Measurements from ENCODE around the gene LAMTOR5. TPM values are rescaled to one million over a fixed set of nuclear protein-coding genes. Genes with fewer than 3 reads are reported as not detected.
A peak's percentile ranks its signal among the peaks of the same experiment; 100 is the strongest.

Gene LAMTOR5
- total and polyA plus RNA-seq, 10 donors, result 49.6 to 340 (median 90.1) TPM

DNA sequence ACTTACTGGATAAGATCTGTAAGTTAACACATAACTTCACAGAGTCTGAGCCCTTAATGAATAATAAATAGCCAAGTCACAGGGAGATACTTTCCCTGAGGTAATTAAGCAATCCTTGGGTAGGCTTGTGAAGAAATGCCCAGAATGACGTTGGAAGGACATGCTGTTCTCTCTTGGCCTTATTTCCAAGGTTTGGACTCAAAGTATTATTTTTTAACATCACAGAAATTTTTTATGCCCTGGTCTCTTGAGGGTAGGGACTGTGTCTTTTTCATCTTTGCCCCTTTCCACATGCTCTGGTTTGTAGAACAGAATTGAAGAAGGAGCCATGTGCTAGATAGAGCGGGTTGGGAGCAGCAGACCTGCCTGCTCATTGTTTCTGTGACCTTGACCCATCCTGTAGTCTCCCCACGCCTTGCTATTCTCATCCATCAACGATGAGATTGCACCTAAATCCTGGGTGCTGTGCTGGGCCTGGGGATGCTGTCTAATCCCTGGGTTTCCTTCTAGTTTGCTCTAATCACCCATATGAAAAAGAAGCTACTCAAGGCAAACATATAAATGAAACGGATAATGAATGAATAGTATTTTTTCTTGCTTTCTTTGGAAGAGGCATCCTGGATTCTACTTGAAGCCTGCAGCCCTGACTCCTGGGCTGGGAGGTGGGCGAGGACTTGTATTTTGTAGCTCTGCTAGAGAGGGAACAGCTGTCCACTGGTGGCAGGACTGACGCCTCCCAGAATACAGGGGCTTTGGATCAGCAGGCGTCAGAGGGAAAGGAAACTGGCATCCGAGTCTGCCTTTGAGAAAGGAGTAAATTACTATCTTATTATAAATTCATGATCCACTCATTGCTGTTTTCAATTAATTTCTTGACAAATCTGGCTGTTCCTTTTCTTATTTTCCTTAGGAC lies 17.5 kb upstream of the LAMTOR5 start:
- H3K36me3 ChIP-seq, result no peaks in the 10 kb centered on the region
- no peaks in the 10 kb centered on the region for H3K27me3 ChIP-seq (replicated peaks in 1 of 7)
- peaks cover 0 to 9% (median 2%) of the 10 kb centered on the region in 6 donors for H3K4me1 ChIP-seq
- no peak overlapping the region for H3K4me3 ChIP-seq
- no peak for DNase-seq
- intact Hi-C loops (cut with DNase I; ENCODE audit: low total_unique reads), result no loop called here
- 66 to 81% (median 73%) methylated on average over 9 of the region's 9 CpGs for WGBS, 5 donors
- TF ChIP-seq POLR2AphosphoS5 (IDR thresholded peaks at IDR 0.05) (no peak), POLR2A (IDR thresholded peaks at IDR 0.05) (no peak)
- TF ChIP-seq, protein P1, sequence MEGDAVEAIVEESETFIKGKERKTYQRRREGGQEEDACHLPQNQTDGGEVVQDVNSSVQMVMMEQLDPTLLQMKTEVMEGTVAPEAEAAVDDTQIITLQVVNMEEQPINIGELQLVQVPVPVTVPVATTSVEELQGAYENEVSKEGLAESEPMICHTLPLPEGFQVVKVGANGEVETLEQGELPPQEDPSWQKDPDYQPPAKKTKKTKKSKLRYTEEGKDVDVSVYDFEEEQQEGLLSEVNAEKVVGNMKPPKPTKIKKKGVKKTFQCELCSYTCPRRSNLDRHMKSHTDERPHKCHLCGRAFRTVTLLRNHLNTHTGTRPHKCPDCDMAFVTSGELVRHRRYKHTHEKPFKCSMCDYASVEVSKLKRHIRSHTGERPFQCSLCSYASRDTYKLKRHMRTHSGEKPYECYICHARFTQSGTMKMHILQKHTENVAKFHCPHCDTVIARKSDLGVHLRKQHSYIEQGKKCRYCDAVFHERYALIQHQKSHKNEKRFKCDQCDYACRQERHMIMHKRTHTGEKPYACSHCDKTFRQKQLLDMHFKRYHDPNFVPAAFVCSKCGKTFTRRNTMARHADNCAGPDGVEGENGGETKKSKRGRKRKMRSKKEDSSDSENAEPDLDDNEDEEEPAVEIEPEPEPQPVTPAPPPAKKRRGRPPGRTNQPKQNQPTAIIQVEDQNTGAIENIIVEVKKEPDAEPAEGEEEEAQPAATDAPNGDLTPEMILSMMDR (IDR thresholded peaks at IDR 0.05 in 8 of 11, conservative IDR thresholded peaks at IDR 0.05 in 3 of 11), result no peak
- H3K9me3 ChIP-seq, result no peaks in the 10 kb centered on the region
- no peak overlapping the region for H3K27ac ChIP-seq

DNA sequence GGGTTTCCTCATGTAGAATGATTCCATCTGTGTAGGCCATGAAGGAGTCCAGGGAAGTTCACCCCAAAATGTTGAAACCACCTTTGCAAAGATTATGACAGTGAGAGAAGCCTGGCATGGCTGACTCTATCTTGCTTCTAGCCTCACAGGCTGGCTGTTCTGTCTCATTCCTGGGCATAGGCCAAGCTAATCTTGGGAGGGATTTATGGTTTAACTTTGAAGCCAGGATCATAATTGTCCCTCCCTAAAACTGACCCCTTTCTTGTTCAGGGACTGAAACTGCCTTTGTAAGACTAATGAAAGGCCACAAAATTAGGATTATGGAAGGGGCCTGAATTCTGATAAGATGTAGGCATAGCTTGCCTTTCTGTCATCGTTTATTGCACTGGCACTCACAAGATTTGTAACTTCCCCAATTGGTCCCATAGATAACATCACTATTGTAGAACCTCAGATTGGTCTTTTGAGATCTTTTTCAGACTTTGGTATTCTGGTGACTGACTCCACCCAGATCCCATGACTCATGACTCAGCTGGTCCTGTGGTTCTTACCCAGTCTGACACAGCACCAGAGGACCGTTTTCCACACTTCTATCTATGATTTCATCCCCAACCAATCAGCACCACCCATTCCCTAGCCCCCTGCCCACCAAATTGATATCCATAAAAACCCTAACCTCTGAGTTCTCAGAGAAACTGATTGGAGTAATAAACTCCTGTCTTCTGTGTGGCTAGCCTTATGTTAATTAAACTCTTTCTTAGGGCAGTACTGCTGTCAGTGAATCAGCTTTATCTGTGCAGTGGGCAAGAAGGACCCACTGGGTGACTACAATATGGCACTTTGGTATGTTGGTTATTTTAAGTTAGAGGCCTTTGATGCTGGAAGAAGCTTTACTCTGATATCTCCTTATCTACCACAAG lies 13.6 kb upstream of the LAMTOR5 start:
- DNase-seq, result no peak

DNA sequence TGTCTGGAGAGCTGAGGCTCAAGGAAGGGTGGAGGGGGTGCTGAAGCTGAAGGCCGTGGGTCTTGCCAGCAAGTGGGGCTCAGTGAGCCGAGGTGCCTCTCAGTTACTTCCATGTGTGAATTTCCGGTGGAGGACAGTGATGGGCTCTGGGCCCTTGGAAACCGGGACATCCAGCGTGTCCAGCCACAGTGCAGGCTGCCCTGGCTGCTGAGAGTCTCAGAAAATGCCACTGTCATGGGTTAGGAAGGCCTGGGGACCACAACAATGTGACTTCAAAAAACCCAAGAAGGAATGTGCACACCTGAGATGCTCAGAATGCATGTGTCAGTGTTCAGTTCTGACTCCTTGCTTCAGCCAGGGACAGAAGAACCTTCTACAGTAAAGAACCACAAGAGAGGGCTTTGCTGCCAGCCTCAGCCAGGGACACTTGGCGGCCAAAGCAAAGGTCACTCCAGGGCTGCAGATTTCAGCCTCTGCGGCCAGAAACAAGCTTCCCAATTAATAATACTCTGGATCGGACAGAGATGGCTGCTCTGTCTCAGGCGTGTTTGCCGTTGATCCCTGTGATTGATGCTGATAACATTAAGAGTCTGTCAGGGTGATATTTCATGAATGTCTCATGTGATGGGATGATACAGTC lies 12.6 kb upstream of the LAMTOR5 start:
- Histone ChIP-seq H3K36me3 (no peaks in the 10 kb centered on the region), H3K27me3 (replicated peaks in 1 of 7) (no peaks in the 10 kb centered on the region), H3K9me3 (no peaks in the 10 kb centered on the region), H3K27ac (peak overlapping the region in 1 of 8 donors; percentile 16), H3K4me3 (no peak overlapping the region), H3K4me1 (no peaks in the 10 kb centered on the region)
- DNase-seq, result no peak
- TF ChIP-seq, protein P1 (IDR thresholded peaks at IDR 0.05 in 8 of 11, conservative IDR thresholded peaks at IDR 0.05 in 3 of 11), result no peak
- no peak for TF ChIP-seq POLR2AphosphoS5 (IDR thresholded peaks at IDR 0.05)
- no peak for TF ChIP-seq POLR2A (IDR thresholded peaks at IDR 0.05)
- intact Hi-C loops (cut with DNase I; ENCODE audit: low total_unique reads), result no loop called here
- 77 to 92% (median 86%) methylated on average over 10 of the region's 10 CpGs for WGBS, 5 donors

More for the DNA sequence above, 13.6 kb upstream of the LAMTOR5 start:
- no peaks in the 10 kb centered on the region for H3K36me3 ChIP-seq
- intact Hi-C loops (cut with DNase I; ENCODE audit: low total_unique reads), result no loop called here
- no peaks in the 10 kb centered on the region for H3K9me3 ChIP-seq
- WGBS, 5 donors, result 27 to 45% (median 38%) methylated on average over 2 of the region's 2 CpGs
- H3K4me3 ChIP-seq, result no peak overlapping the region
- no peaks in the 10 kb centered on the region for H3K27me3 ChIP-seq (replicated peaks in 1 of 7)
- H3K27ac ChIP-seq, result peak overlapping the region in 1 of 8 donors; percentile 16
- no peaks in the 10 kb centered on the region for H3K4me1 ChIP-seq
- no peak for TF ChIP-seq POLR2A (IDR thresholded peaks at IDR 0.05)
- TF ChIP-seq, protein P1 (IDR thresholded peaks at IDR 0.05 in 8 of 11, conservative IDR thresholded peaks at IDR 0.05 in 3 of 11), result no peak
- TF ChIP-seq POLR2AphosphoS5 (IDR thresholded peaks at IDR 0.05), result no peak
